Measurements from ENCODE around the gene LNX1.

GRCh38 chr4:53545273-53545672 lies 46.0 kb downstream of the LNX1 start:
- TF ChIP-seq CTCF (conservative IDR thresholded peaks at IDR 0.05 in 1 of 2, IDR thresholded peaks at IDR 0.05 in 1 of 2; ENCODE audit: low read depth in 1 of 2, low read length in 2 of 2) (no peak), EZH2 (IDR thresholded peaks at IDR 0.05; ENCODE audit: low read length, missing control alignments) (no peak)

Data from fibroblast of lung (primary cell).